Liver (tissue), 3 donors: Measurements from ENCODE around the gene USP43.

Experiments
- CTCF ChIP-seq: fragments of 150-350 bp; IDR thresholded peaks from 2 replicates; pipeline ENCODE4 v1.5.1; 2017; ENCODE audit warnings: improper control_type of control experiment, low read depth, low read length; ENCODE audit not compliant: missing input control
- GABPA ChIP-seq, 2 donors: IDR thresholded peaks in 1 of 2; conservative IDR thresholded peaks in 1 of 2; 2 replicates each; pipeline ENCODE4 v1.6.1; 2016; ENCODE audit warnings: antibody characterized with exemption in 2 of 2, mild to moderate bottlenecking in 1 of 2, moderate library complexity in 1 of 2
- JUND ChIP-seq, 2 donors: IDR thresholded peaks; 2 replicates each; pipeline ENCODE4 v1.6.1; 2016; ENCODE audit warnings: antibody characterized with exemption in 2 of 2
- MAX ChIP-seq: IDR thresholded peaks from 2 replicates; pipeline ENCODE4 v1.6.1; 2016; ENCODE audit warnings: antibody characterized with exemption
- RAD21 ChIP-seq, 2 donors: IDR thresholded peaks; 2 replicates each; pipeline ENCODE4 v1.6.1; 2016; ENCODE audit warnings: antibody characterized with exemption in 2 of 2, mild to moderate bottlenecking in 2 of 2
- TAF1 ChIP-seq: conservative IDR thresholded peaks from 2 replicates; pipeline ENCODE4 v1.6.1; 2016; ENCODE audit warnings: antibody characterized with exemption, mild to moderate bottlenecking
- ZBTB33 ChIP-seq: IDR thresholded peaks from 2 replicates; pipeline ENCODE4 v1.6.1; 2016; ENCODE audit warnings: antibody characterized with exemption
- donor health status: healthy.
- donor health status: healthy.

- TF ChIP-seq CTCF (no peak), GABPA (IDR thresholded peaks at IDR 0.05 in 1 of 2, conservative IDR thresholded peaks at IDR 0.05 in 1 of 2) (no peak), JUND (IDR thresholded peaks at IDR 0.05) (no peak), TAF1 (no peak), RAD21 (IDR thresholded peaks at IDR 0.05) (no peak), MAX (no peak), ZBTB33 (no peak)
Measured at GRCh38 chr17:9725575-9725974, 80.3 kb downstream of the USP43 start.
